Measurements from ENCODE around the gene TEX9.

- TF ChIP-seq SUZ12 (IDR thresholded peaks at IDR 0.05; ENCODE audit: extremely low read depth, insufficient read depth, insufficient read length): no peak
- no peak for TF ChIP-seq ZNF274 (IDR thresholded peaks at IDR 0.05; ENCODE audit: low read depth, low read length)
These were observed 15.7 kb upstream of the TEX9 start for GRCh38 chr15:56349554-56349953.

All from NT2/D1 (cell line).